GM23338 (cell line): ENCODE data around the gene TGM6. TPM values are rescaled to one million over a fixed set of nuclear protein-coding genes. Genes with fewer than 3 reads are reported as not detected.

Experiments used
- ATAC-seq: fragments of 200-7000 bp; cut with Tn5 transposase; 3 replicates; pipeline ENCODE4 v1.9.1; 2020
- DNase-seq: peaks from one replicate; pipeline ENCODE4 v3.0.0-alpha.2; 2015; ENCODE audit warnings: low spot score
- H2AFZ ChIP-seq: fragments of 200-600 bp; sonication (generic); 2 replicates; pipeline ENCODE4 v1.8.0; 2016; ENCODE audit warnings: antibody characterized with exemption, mild to moderate bottlenecking, moderate library complexity
- H3F3A ChIP-seq: fragments of 200-600 bp; sonication (generic); replicated peaks from 2 replicates; pipeline ENCODE4 v1.8.0; 2017; ENCODE audit warnings: antibody characterized with exemption, mixed run types, low read depth
- H3K27ac ChIP-seq: fragments of 200-600 bp; sonication (generic); 2 replicates; pipeline ENCODE4 v1.6.1; 2016; ENCODE audit warnings: low read depth
- H3K27me3 ChIP-seq: fragments of 200-600 bp; sonication (generic); 2 replicates; pipeline ENCODE4 v1.8.0; 2016; ENCODE audit warnings: mild to moderate bottlenecking, mixed run types, moderate library complexity; ENCODE audit not compliant: insufficient read depth
- H3K36me3 ChIP-seq: fragments of 200-600 bp; sonication (generic); 2 replicates; pipeline ENCODE4 v1.8.0; 2016; ENCODE audit warnings: mild to moderate bottlenecking; ENCODE audit not compliant: insufficient read depth
- H3K4me1 ChIP-seq: fragments of 200-600 bp; sonication (generic); 2 replicates; pipeline ENCODE4 v1.8.0; 2016; ENCODE audit warnings: mild to moderate bottlenecking, moderate library complexity; ENCODE audit not compliant: insufficient read depth
- H3K4me2 ChIP-seq: fragments of 200-600 bp; sonication (generic); 2 replicates; pipeline ENCODE4 v1.7.1; 2017; ENCODE audit warnings: mixed run types
- H3K4me3 ChIP-seq: fragments of 200-600 bp; sonication (generic); 2 replicates; pipeline ENCODE4 v1.6.1; 2016; ENCODE audit warnings: mixed run types
- H3K79me2 ChIP-seq: fragments of 200-600 bp; sonication (generic); replicated peaks from 2 replicates; pipeline ENCODE4 v1.8.0; 2017; ENCODE audit warnings: mild to moderate bottlenecking; ENCODE audit not compliant: insufficient read depth
- H3K9me2 ChIP-seq: fragments of 200-600 bp; sonication (generic); 2 replicates; pipeline ENCODE4 v1.8.0; 2017; ENCODE audit not compliant: insufficient read depth
- H4K20me1 ChIP-seq: fragments of 200-600 bp; sonication (generic); replicated peaks from 2 replicates; pipeline ENCODE4 v1.8.0; 2017; ENCODE audit warnings: mild to moderate bottlenecking; ENCODE audit not compliant: insufficient read depth
- H3K27ac Mint-ChIP-seq: 2 replicates; pipeline ENCODE4 v1.8.0; 2020; ENCODE audit warnings: inconsistent platforms, mild to moderate bottlenecking, moderate library complexity, mixed read lengths
- H3K27me3 Mint-ChIP-seq: 3 replicates; pipeline ENCODE4 v1.8.0; 2022; ENCODE audit warnings: low read depth, mild to moderate bottlenecking, moderate library complexity, mixed read lengths, inconsistent platforms; ENCODE audit not compliant: insufficient read depth, poor library complexity
- H3K36me3 Mint-ChIP-seq: 3 replicates; pipeline ENCODE4 v1.8.0; 2021; ENCODE audit warnings: low read depth, mild to moderate bottlenecking, inconsistent platforms, moderate library complexity, mixed read lengths
- H3K4me1 Mint-ChIP-seq: 3 replicates; pipeline ENCODE4 v1.8.0; 2020; ENCODE audit warnings: mild to moderate bottlenecking, inconsistent platforms, mixed read lengths
- H3K4me3 Mint-ChIP-seq: 3 replicates; pipeline ENCODE4 v1.8.0; 2021; ENCODE audit warnings: moderate library complexity, mild to moderate bottlenecking, inconsistent platforms, mixed read lengths
- H3K9me3 Mint-ChIP-seq: 3 replicates; pipeline ENCODE4 v1.8.0; 2020; ENCODE audit warnings: moderate library complexity, mild to moderate bottlenecking, inconsistent platforms, mixed read lengths
- CREB1 ChIP-seq: fragments of 250-450 bp; sonication (Bioruptor Pico); IDR thresholded peaks from 2 replicates; pipeline ENCODE4 v1.5.0; 2020; ENCODE audit warnings: low read depth, mild to moderate bottlenecking, moderate library complexity
- CTCF ChIP-seq, 2 experiments: fragments of 200-600 bp in 1 of 2; sonication (generic) in 1 of 2; conservative IDR thresholded peaks; 2 replicates each; pipeline versions ENCODE4 v1.5.1 to v1.6.1; 2016 to 2017; ENCODE audit warnings: antibody characterized with exemption in 2 of 2, low read depth in 2 of 2, mild to moderate bottlenecking in 2 of 2, moderate library complexity in 1 of 2
- ETS1 ChIP-seq: IDR thresholded peaks from 2 replicates; pipeline ENCODE4 v1.6.1; 2016; ENCODE audit warnings: antibody characterized with exemption
- EZH2 ChIP-seq: fragments of 200-600 bp; sonication (generic); IDR thresholded peaks from one replicate; pipeline ENCODE4 v1.8.0; 2017; ENCODE audit warnings: antibody characterized with exemption, mild to moderate bottlenecking, low read depth; ENCODE audit not compliant: unreplicated experiment
- EZH2phosphoT487 ChIP-seq: fragments of 200-600 bp; sonication (generic); IDR thresholded peaks from one replicate; pipeline ENCODE4 v1.8.1; 2018; ENCODE audit warnings: antibody characterized with exemption; ENCODE audit not compliant: unreplicated experiment
- JUNB ChIP-seq: IDR thresholded peaks from one replicate; pipeline ENCODE4 v1.6.1; 2016; ENCODE audit warnings: antibody characterized with exemption; ENCODE audit not compliant: unreplicated experiment
- NANOG ChIP-seq: IDR thresholded peaks from 2 replicates; pipeline ENCODE4 v1.6.1; 2016; ENCODE audit warnings: antibody characterized with exemption, borderline replicate concordance
- POLR2AphosphoS5 ChIP-seq: IDR thresholded peaks from 2 replicates; pipeline ENCODE4 v1.6.1; 2016; ENCODE audit warnings: antibody characterized with exemption, low read depth
- REST ChIP-seq: IDR thresholded peaks from one replicate; pipeline ENCODE4 v1.6.1; 2018; ENCODE audit warnings: antibody characterized with exemption; ENCODE audit not compliant: unreplicated experiment
- STAT1 ChIP-seq: IDR thresholded peaks from one replicate; pipeline ENCODE4 v1.6.1; 2016; ENCODE audit warnings: antibody characterized with exemption; ENCODE audit not compliant: unreplicated experiment
- ZNF114 ChIP-seq: fragments of 250-450 bp; sonication (Bioruptor Pico); IDR thresholded peaks from 2 replicates; pipeline ENCODE4 v1.5.0; 2020; ENCODE audit warnings: mild to moderate bottlenecking, moderate library complexity
- ZNF331 ChIP-seq: fragments of 250-450 bp; sonication (Bioruptor Pico); IDR thresholded peaks from 2 replicates; pipeline ENCODE4 v1.5.0; 2020; ENCODE audit warnings: low read depth, mild to moderate bottlenecking, moderate library complexity
- ZNF462 ChIP-seq: fragments of 250-450 bp; sonication (Bioruptor Pico); IDR thresholded peaks from 2 replicates; pipeline ENCODE4 v1.5.0; 2020; ENCODE audit warnings: mild to moderate bottlenecking, moderate library complexity
- polyA plus RNA-seq: library from polyadenylated mRNA; unstranded; fragments of >200 nt; fragmentation: Nextera tagmentation; extraction: Ambion mirVana; gene quantifications from 2 replicates; pipeline ENCODE4 v1.2.1, GENCODE V29; 2016
- total RNA-seq: library from RNA; depleted of rRNA; stranded (reverse); fragments of >200 nt; shearing (Covaris generic); gene quantifications from 2 replicates; pipeline ENCODE4 v1.2.3, GENCODE V29; 2014

TGM6 gene
- total and polyA plus RNA-seq, 2 experiments from 2014 or later: not detected

- no peak for ATAC-seq
- Histone ChIP-seq H3F3A (no peaks in the 10 kb centered on the region), H3K27me3 (no peaks in the 10 kb centered on the region), H3K9me2 (no peaks in the 10 kb centered on the region), H3K79me2 (no peaks in the 10 kb centered on the region), H4K20me1 (no peaks in the 10 kb centered on the region), H3K4me1 (no peaks in the 10 kb centered on the region), H3K36me3 (no peaks in the 10 kb centered on the region), H3K4me3 (no peak overlapping the region), H3K27ac (no peak overlapping the region), H3K4me2 (no peak overlapping the region), H2AFZ (peak overlapping the region; percentile 38; the same call in 1 of the 2 replicates)
- TF ChIP-seq ZNF114 (no peak), ETS1 (no peak), ZNF462 (CRISPR knock-in tag) (no peak), NANOG (no peak), POLR2AphosphoS5 (no peak), JUNB (no peak), CREB1 (CRISPR knock-in tag) (no peak), REST (no peak), ZNF331 (CRISPR knock-in tag) (no peak), EZH2phosphoT487 (no peak), STAT1 (no peak), CTCF (conservative IDR thresholded peaks at IDR 0.05; ENCODE audit: low read depth in 2 of 2) (no peak), EZH2 (no peak)
- H3K36me3 Mint-ChIP-seq: no peaks in the 10 kb centered on the region
- DNase-seq: no peak
- H3K9me3 Mint-ChIP-seq: no peaks in the 10 kb centered on the region
- no peak overlapping the region for H3K4me3 Mint-ChIP-seq
- 0 out of 2 replicates have a peak overlapping the region, but pooled peaks have one; percentile 65 for H3K27ac Mint-ChIP-seq
- H3K27me3 Mint-ChIP-seq: peaks cover 2% of the 10 kb centered on the region
- H3K4me1 Mint-ChIP-seq: no peaks in the 10 kb centered on the region
These were observed 37.7 kb downstream of the TGM6 start for GRCh38 chr20:2418388-2418787.
